GM21390 (cell line): Measurements from ENCODE around the gene AP4M1.

Experiments used
- ATAC-seq: cut with Tn5 transposase; IDR thresholded peaks from one replicate; pipeline ENCODE4 v1.9.1; 2021; ENCODE audit not compliant: unreplicated experiment

AP4M1 gene

GRCh38 chr7:100157334-100158228 lies 56.1 kb downstream of the AP4M1 start:
- no peak for ATAC-seq
